ENCODE measurements around the gene NADSYN1.
"Not testable (repeated sequence)": the region's sequence is repeated elsewhere in the genome, so short reads cannot be mapped to it uniquely, and the experiment has no call there.

Gene NADSYN1

GRCh38 chr11:71532036-71532610, 79.1 kb downstream of the NADSYN1 start:
- DNase-seq = no peak

- not testable (repeated sequence) for DNase-seq
Measured at GRCh38 chr11:71534711-71535608, 82.0 kb downstream of the NADSYN1 start.

- DNase-seq = no peak
Measured at GRCh38 chr11:71535825-71536224, 82.8 kb downstream of the NADSYN1 start.

- no peak for DNase-seq
Measured at GRCh38 chr11:71537537-71537936, 84.5 kb downstream of the NADSYN1 start.

GRCh38 chr11:71537977-71538665, 85.1 kb downstream of the NADSYN1 start, which contains the start of gene KRTAP5-8:
Gene KRTAP5-8, plus strand, starts transcription at chr11:71538025. Its CDS starts 31 bp downstream, at chr11:71538056.
- not testable (repeated sequence) for DNase-seq

GRCh38 chr11:71538666-71538990, 85.6 kb downstream of the NADSYN1 start:
- DNase-seq = no peak

GRCh38 chr11:71539017-71539416, 86.0 kb downstream of the NADSYN1 start:
- no peak for DNase-seq

- not testable (repeated sequence) for DNase-seq
Measured at GRCh38 chr11:71539971-71540370, 87.0 kb downstream of the NADSYN1 start.

- not testable (repeated sequence) for DNase-seq
Measured at GRCh38 chr11:71540521-71541304, 87.7 kb downstream of the NADSYN1 start.

GRCh38 chr11:71542382-71542781, 89.4 kb downstream of the NADSYN1 start:
- DNase-seq = no peak

GRCh38 chr11:71542879-71543777, 90.1 kb downstream of the NADSYN1 start:
- DNase-seq = no peak

- DNase-seq = no peak
Measured at GRCh38 chr11:71543866-71544265, 90.9 kb downstream of the NADSYN1 start.

GRCh38 chr11:71544525-71545214, 91.7 kb downstream of the NADSYN1 start:
- no peak for DNase-seq

GRCh38 chr11:71545405-71545966, 92.5 kb downstream of the NADSYN1 start:
- no peak for DNase-seq

- no peak for DNase-seq
Measured at GRCh38 chr11:71548120-71548519, 95.1 kb downstream of the NADSYN1 start, which contains the start of gene KRTAP5-9. Gene KRTAP5-9, plus strand, starts transcription at chr11:71548420. Its CDS starts 238 bp downstream, at chr11:71548658.

GRCh38 chr11:71548716-71549151, 95.7 kb downstream of the NADSYN1 start:
- no peak for DNase-seq
